ENCODE measurements around the gene MMP20.

DNA sequence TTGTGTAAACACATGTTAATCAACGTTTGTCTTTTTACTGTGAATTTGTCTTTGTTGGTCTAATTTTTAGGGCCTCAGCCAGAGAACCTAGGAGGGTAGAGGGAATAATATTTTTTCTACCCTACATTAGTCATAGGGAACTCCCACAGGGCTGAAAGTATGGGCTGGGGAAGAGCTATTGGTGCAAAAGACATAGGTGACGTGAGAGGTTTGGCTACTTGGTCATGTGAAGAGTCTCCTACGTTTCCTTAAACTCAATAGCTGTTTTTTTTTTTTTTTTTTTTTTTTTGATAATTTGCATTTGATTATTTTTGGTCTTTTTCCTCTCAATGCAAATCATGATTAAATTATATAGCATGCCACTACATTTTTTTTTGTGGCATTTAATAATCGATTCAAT, 78.7 kb downstream of the MMP20 start:
- TF ChIP-seq, protein P1, sequence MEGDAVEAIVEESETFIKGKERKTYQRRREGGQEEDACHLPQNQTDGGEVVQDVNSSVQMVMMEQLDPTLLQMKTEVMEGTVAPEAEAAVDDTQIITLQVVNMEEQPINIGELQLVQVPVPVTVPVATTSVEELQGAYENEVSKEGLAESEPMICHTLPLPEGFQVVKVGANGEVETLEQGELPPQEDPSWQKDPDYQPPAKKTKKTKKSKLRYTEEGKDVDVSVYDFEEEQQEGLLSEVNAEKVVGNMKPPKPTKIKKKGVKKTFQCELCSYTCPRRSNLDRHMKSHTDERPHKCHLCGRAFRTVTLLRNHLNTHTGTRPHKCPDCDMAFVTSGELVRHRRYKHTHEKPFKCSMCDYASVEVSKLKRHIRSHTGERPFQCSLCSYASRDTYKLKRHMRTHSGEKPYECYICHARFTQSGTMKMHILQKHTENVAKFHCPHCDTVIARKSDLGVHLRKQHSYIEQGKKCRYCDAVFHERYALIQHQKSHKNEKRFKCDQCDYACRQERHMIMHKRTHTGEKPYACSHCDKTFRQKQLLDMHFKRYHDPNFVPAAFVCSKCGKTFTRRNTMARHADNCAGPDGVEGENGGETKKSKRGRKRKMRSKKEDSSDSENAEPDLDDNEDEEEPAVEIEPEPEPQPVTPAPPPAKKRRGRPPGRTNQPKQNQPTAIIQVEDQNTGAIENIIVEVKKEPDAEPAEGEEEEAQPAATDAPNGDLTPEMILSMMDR (IDR thresholded peaks at IDR 0.05; ENCODE audit: low read length), result no peak
- no peak for TF ChIP-seq EZH2 (IDR thresholded peaks at IDR 0.05; ENCODE audit: borderline replicate concordance, low read length)
